K562 (cell line): ENCODE measurements around the gene VPS33B. TPM values are rescaled to one million over a fixed set of nuclear protein-coding genes. Genes with fewer than 3 reads are reported as not detected.

Source experiments
- ARID4B ChIP-seq: sonication (generic); formaldehyde crosslinking; IDR thresholded peaks from 2 replicates; pipeline ENCODE4 v1.8.0; 2022; ENCODE audit warnings: mild to moderate bottlenecking, missing genetic modification reagents
- E2F8 ChIP-seq: fragments of 450-650 bp; IDR thresholded peaks from 2 replicates; pipeline ENCODE4 v1.7.1; 2018; ENCODE audit warnings: mild to moderate bottlenecking, low read depth; ENCODE audit not compliant: partially characterized antibody
- FOXP4 ChIP-seq: sonication (generic); formaldehyde crosslinking; IDR thresholded peaks from 2 replicates; pipeline ENCODE4 v1.8.0; 2022; ENCODE audit warnings: mild to moderate bottlenecking, missing genetic modification reagents, borderline replicate concordance
- SREBF1 ChIP-seq: fragments of 150-350 bp; IDR thresholded peaks from 2 replicates; pipeline ENCODE4 v1.6.1; 2014; ENCODE audit warnings: antibody characterized with exemption, low read depth, low read length, borderline replicate concordance
- TRIM25 ChIP-seq: fragments of 450-650 bp; IDR thresholded peaks from 2 replicates; pipeline ENCODE4 v1.7.0; 2016; ENCODE audit warnings: borderline replicate concordance
- ZNF354B ChIP-seq: fragments of 250-450 bp; sonication (Bioruptor Pico); IDR thresholded peaks from 2 replicates; pipeline ENCODE4 v1.4.0; 2020
- ZNF583 ChIP-seq: fragments of 250-450 bp; sonication (Bioruptor Pico); IDR thresholded peaks from 2 replicates; pipeline ENCODE4 v1.4.0; 2020
- ZNF592 ChIP-seq: fragments of 450-650 bp; IDR thresholded peaks from 2 replicates; pipeline ENCODE4 v1.6.1; 2017; ENCODE audit warnings: antibody characterized with exemption, mild to moderate bottlenecking
- ZNF780A ChIP-seq: fragments of 250-450 bp; sonication (Bioruptor Pico); IDR thresholded peaks from 2 replicates; pipeline ENCODE4 v1.5.0; 2021; ENCODE audit warnings: mild to moderate bottlenecking
- polyA plus RNA-seq, 8 experiments: library from polyadenylated mRNA; depleted of rRNA in 4 of 8; stranded (reverse) in 5 of 8; unstranded in 3 of 8; fragments of >200 nt; fragmentation: Nextera tagmentation in 2 of 8; fragmentation: Illumina TruSeq in 1 of 8; extraction: Ambion mirVana in 2 of 8; extraction: Trizol in 1 of 8; gene quantifications; 2 replicates each; pipeline versions ENCODE4 v1.2.1 to v1.2.3, GENCODE V29; 2011 to 2014; ENCODE audit warnings: inconsistent platforms in 1 of 8, missing spikeins in 1 of 8
- total RNA-seq, 7 experiments: library from RNA; depleted of rRNA in 6 of 7; stranded (reverse); fragments of >200 nt in 6 of 7; fragmentation: Illumina TruSeq in 2 of 7; extraction: Trizol in 2 of 7; gene quantifications; 2 replicates each; pipeline versions ENCODE4 v1.2.1 to v1.2.3, GENCODE V29; 2011 to 2021; ENCODE audit warnings: low replicate concordance in 1 of 7

VPS33B gene
- total and polyA plus RNA-seq, 9 of the 15 experiments (the other 6 are each of a cell fraction or from before 2014, with no cell fraction given) = 9.4 to 25.5 (median 14.8) TPM

GRCh38 chr15:90954712-90955623, 67.4 kb downstream of the VPS33B start, which contains the start of gene RCCD1 (continued):
- no peak for TF ChIP-seq SREBF1
- 0 out of 2 replicates have a peak, but pooled peaks have one; percentile 9 for TF ChIP-seq FOXP4 (CRISPR knock-in tag)
- no peak for TF ChIP-seq ZNF354B
- peak; percentile 51 for TF ChIP-seq E2F8
- peak; percentile 87 for TF ChIP-seq ZNF592
- TF ChIP-seq TRIM25 = no peak
- 0 out of 2 replicates have a peak, but pooled peaks have one; percentile 27 for TF ChIP-seq ZNF780A (CRISPR knock-in tag)
- TF ChIP-seq ARID4B (CRISPR knock-in tag) = peak; percentile 74
- TF ChIP-seq ZNF583 = peak; percentile 54; the same call in 1 of the 2 replicates
